Measurements from ENCODE around the gene ARPC2. TPM values are rescaled to one million over a fixed set of nuclear protein-coding genes. Genes with fewer than 3 reads are reported as not detected.

Gene ARPC2
- total RNA-seq, 1 experiment from 2014 or later: 187 TPM

DNA sequence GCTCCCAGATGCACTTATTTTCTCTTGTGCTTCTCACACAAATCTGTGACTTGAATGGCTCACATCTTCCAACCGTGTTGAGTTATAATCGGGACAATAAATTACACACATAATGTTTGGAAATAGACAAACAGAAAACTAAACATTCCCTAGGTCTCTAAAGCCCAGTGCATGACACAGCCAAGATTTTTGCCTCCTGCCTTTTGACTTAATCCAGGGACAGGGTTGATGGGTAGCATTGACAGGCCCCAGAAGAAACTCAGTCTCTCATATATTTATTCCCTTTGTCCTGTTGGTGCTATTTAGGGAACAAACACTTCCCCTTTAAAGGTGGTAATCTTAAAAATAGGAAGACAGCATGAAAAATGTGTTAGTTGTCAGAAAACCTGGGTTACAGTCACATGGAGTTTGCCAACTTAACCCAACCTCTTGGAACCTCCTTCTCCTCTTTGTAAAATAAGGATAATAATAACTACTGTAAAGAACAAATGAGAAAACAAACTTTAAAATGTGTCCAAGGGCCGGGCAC lies 24.0 kb upstream of the ARPC2 start:
- no peaks in the 10 kb centered on the region; the same call in 1 of the 2 replicates for H3K9me2 ChIP-seq (ENCODE audit: insufficient read depth)
- peaks cover 0 to 4% of the 10 kb centered on the region in 2 experiments; a peak in 1 of 4 replicates for H3K4me1 ChIP-seq (ENCODE audit: control insufficient read depth in 1 of 2, insufficient read depth in 2 of 2, low read length in 2 of 2)
- no peaks in the 10 kb centered on the region for H3K27me3 ChIP-seq (ENCODE audit: insufficient read depth, low read length)
- ChIA-PET RAD21 (ENCODE audit: low non-redundant PET in 1 of 2, low total read pairs in 2 of 2, uncharacterized antibody in 2 of 2, unreplicated experiment in 2 of 2) (no interaction called here), CTCF (no interaction called here), POLR2A (no interaction called here)
- H3K9me3 ChIP-seq (ENCODE audit: control insufficient read depth in 1 of 2, insufficient read depth in 1 of 2, low read depth in 1 of 2, low read length in 2 of 2): no peaks in the 10 kb centered on the region
- no peak overlapping the region for H3K9ac ChIP-seq (ENCODE audit: low read length)
- no peak overlapping the region for H3K4me2 ChIP-seq (ENCODE audit: low read length)
- intact Hi-C loops (cut with micrococcal nuclease): no loop called here
- H3K36me3 ChIP-seq (ENCODE audit: control insufficient read depth in 1 of 2, insufficient read depth in 2 of 2, low read length in 2 of 2): no peaks in the 10 kb centered on the region
- TF ChIP-seq SRF (IDR thresholded peaks at IDR 0.05; ENCODE audit: low read depth): no peak
- TF ChIP-seq, protein P1, sequence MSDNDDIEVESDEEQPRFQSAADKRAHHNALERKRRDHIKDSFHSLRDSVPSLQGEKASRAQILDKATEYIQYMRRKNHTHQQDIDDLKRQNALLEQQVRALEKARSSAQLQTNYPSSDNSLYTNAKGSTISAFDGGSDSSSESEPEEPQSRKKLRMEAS (IDR thresholded peaks at IDR 0.05): no peak
- no peak for TF ChIP-seq POLR2A (IDR thresholded peaks at IDR 0.05; ENCODE audit: borderline replicate concordance, extremely low read depth, insufficient read depth, insufficient read length)
- TF ChIP-seq JUND (IDR thresholded peaks at IDR 0.05): no peak
- TF ChIP-seq CEBPB (IDR thresholded peaks at IDR 0.05; ENCODE audit: low read depth): no peak
- H3K27ac ChIP-seq (ENCODE audit: low read depth, low read length): no peak overlapping the region
- BruUV-seq (replicated peaks): no TSS peak
- H3K4me3 ChIP-seq (replicated peaks in 1 of 2; ENCODE audit: low read depth in 1 of 2, low read length in 2 of 2): no peak overlapping the region
- no peak overlapping the region for H2AFZ ChIP-seq (ENCODE audit: low read depth, low read length, poor library complexity, severe bottlenecking)
- H3K79me2 ChIP-seq (ENCODE audit: insufficient read depth, low read length): no peaks in the 10 kb centered on the region
- ATAC-seq: no peak
- DNase-seq (ENCODE audit: low read depth, low spot score): no peak
- H4K20me1 ChIP-seq (ENCODE audit: insufficient read depth): no peaks in the 10 kb centered on the region

DNA sequence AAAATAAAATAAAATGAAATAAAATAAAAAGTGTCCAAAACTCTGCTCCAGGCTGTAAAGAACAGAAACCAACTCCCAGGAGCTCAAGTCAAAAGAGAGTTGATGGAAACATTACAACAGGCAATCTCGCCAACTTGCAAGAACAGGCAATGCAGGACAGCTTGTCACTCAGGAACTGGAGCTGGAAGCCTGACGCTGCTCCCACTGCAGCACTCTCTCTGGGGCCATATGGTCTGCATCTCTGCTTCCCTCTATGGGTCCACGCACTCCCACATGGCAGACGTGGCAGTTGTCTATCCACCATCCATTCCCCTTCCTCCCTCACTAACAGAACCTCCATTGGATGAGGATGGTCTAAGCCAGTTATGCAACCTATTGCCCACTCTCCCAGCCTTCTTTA lies 23.3 kb upstream of the ARPC2 start:
- no peak overlapping the region for H3K4me2 ChIP-seq (ENCODE audit: low read length)
- RAD21 ChIA-PET (ENCODE audit: low non-redundant PET in 1 of 2, low total read pairs in 2 of 2, uncharacterized antibody in 2 of 2, unreplicated experiment in 2 of 2): no interaction called here
- H3K79me2 ChIP-seq (ENCODE audit: insufficient read depth, low read length): no peaks in the 10 kb centered on the region
- POLR2A ChIA-PET: no interaction called here
- H3K9me2 ChIP-seq (ENCODE audit: insufficient read depth): no peaks in the 10 kb centered on the region; the same call in 1 of the 2 replicates
- DNase-seq (ENCODE audit: low read depth, low spot score): no peak
- H3K36me3 ChIP-seq (ENCODE audit: control insufficient read depth in 1 of 2, insufficient read depth in 2 of 2, low read length in 2 of 2): no peaks in the 10 kb centered on the region
- H3K9me3 ChIP-seq (ENCODE audit: control insufficient read depth in 1 of 2, insufficient read depth in 1 of 2, low read depth in 1 of 2, low read length in 2 of 2): no peaks in the 10 kb centered on the region
- H3K4me1 ChIP-seq (ENCODE audit: control insufficient read depth in 1 of 2, insufficient read depth in 2 of 2, low read length in 2 of 2): peaks cover 0 to 4% of the 10 kb centered on the region in 2 experiments; a peak in 1 of 4 replicates
- no peaks in the 10 kb centered on the region for H3K27me3 ChIP-seq (ENCODE audit: insufficient read depth, low read length)
- ATAC-seq: no peak
- no peak overlapping the region for H3K9ac ChIP-seq (ENCODE audit: low read length)
- BruUV-seq (replicated peaks): no TSS peak
- intact Hi-C loops (cut with micrococcal nuclease): no loop called here
- no peak overlapping the region for H3K4me3 ChIP-seq (replicated peaks in 1 of 2; ENCODE audit: low read depth in 1 of 2, low read length in 2 of 2)
- CTCF ChIA-PET: no interaction called here
- H4K20me1 ChIP-seq (ENCODE audit: insufficient read depth): no peaks in the 10 kb centered on the region
- H3K27ac ChIP-seq (ENCODE audit: low read depth, low read length): no peak overlapping the region
- TF ChIP-seq, protein P2, sequence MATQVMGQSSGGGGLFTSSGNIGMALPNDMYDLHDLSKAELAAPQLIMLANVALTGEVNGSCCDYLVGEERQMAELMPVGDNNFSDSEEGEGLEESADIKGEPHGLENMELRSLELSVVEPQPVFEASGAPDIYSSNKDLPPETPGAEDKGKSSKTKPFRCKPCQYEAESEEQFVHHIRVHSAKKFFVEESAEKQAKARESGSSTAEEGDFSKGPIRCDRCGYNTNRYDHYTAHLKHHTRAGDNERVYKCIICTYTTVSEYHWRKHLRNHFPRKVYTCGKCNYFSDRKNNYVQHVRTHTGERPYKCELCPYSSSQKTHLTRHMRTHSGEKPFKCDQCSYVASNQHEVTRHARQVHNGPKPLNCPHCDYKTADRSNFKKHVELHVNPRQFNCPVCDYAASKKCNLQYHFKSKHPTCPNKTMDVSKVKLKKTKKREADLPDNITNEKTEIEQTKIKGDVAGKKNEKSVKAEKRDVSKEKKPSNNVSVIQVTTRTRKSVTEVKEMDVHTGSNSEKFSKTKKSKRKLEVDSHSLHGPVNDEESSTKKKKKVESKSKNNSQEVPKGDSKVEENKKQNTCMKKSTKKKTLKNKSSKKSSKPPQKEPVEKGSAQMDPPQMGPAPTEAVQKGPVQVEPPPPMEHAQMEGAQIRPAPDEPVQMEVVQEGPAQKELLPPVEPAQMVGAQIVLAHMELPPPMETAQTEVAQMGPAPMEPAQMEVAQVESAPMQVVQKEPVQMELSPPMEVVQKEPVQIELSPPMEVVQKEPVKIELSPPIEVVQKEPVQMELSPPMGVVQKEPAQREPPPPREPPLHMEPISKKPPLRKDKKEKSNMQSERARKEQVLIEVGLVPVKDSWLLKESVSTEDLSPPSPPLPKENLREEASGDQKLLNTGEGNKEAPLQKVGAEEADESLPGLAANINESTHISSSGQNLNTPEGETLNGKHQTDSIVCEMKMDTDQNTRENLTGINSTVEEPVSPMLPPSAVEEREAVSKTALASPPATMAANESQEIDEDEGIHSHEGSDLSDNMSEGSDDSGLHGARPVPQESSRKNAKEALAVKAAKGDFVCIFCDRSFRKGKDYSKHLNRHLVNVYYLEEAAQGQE (IDR thresholded peaks at IDR 0.05; ENCODE audit: low read depth): no peak
- TF ChIP-seq TCF7L2 (IDR thresholded peaks at IDR 0.05; ENCODE audit: borderline replicate concordance, extremely low read depth, insufficient read depth, insufficient read length) (no peak), YY1 (IDR thresholded peaks at IDR 0.05; ENCODE audit: extremely low read depth, insufficient replicate concordance, low read depth, low read length) (no peak), POLR2AphosphoS5 (IDR thresholded peaks at IDR 0.05; ENCODE audit: low read depth, low read length) (no peak), RAD21 (IDR thresholded peaks at IDR 0.05; ENCODE audit: low read depth) (no peak), EZH2 (IDR thresholded peaks at IDR 0.05) (no peak), SRF (IDR thresholded peaks at IDR 0.05; ENCODE audit: low read depth) (no peak)
- TF ChIP-seq, protein P1 (IDR thresholded peaks at IDR 0.05): no peak
- TF ChIP-seq, protein P3, sequence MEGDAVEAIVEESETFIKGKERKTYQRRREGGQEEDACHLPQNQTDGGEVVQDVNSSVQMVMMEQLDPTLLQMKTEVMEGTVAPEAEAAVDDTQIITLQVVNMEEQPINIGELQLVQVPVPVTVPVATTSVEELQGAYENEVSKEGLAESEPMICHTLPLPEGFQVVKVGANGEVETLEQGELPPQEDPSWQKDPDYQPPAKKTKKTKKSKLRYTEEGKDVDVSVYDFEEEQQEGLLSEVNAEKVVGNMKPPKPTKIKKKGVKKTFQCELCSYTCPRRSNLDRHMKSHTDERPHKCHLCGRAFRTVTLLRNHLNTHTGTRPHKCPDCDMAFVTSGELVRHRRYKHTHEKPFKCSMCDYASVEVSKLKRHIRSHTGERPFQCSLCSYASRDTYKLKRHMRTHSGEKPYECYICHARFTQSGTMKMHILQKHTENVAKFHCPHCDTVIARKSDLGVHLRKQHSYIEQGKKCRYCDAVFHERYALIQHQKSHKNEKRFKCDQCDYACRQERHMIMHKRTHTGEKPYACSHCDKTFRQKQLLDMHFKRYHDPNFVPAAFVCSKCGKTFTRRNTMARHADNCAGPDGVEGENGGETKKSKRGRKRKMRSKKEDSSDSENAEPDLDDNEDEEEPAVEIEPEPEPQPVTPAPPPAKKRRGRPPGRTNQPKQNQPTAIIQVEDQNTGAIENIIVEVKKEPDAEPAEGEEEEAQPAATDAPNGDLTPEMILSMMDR (IDR thresholded peaks at IDR 0.05 in 2 of 3, conservative IDR thresholded peaks at IDR 0.05 in 1 of 3; ENCODE audit: borderline replicate concordance in 1 of 3, insufficient read depth in 1 of 3, low read depth in 2 of 3, low read length in 2 of 3): no peak
- no peak overlapping the region for H2AFZ ChIP-seq (ENCODE audit: low read depth, low read length, poor library complexity, severe bottlenecking)

Data from HCT116 (cell line).